Hematopoietic multipotent progenitor cell (in vitro differentiated cells): ENCODE measurements around the gene EIF1B. TPM values are rescaled to one million over a fixed set of nuclear protein-coding genes. Genes with fewer than 3 reads are reported as not detected.

Experiments used
- DNase-seq, 3 donors: peaks; one replicate each; pipeline ENCODE4 v3.0.0-alpha.2; 2011 to 2015; ENCODE audit warnings: low read depth in 2 of 3, low spot score in 2 of 3
- total RNA-seq: library from RNA; depleted of rRNA; stranded (reverse); fragments of >200 nt; gene quantifications from one replicate; pipeline ENCODE4 v1.2.3, GENCODE V29; 2012

The EIF1B gene
- total RNA-seq, 1 donor, result 11.8 TPM

DNA sequence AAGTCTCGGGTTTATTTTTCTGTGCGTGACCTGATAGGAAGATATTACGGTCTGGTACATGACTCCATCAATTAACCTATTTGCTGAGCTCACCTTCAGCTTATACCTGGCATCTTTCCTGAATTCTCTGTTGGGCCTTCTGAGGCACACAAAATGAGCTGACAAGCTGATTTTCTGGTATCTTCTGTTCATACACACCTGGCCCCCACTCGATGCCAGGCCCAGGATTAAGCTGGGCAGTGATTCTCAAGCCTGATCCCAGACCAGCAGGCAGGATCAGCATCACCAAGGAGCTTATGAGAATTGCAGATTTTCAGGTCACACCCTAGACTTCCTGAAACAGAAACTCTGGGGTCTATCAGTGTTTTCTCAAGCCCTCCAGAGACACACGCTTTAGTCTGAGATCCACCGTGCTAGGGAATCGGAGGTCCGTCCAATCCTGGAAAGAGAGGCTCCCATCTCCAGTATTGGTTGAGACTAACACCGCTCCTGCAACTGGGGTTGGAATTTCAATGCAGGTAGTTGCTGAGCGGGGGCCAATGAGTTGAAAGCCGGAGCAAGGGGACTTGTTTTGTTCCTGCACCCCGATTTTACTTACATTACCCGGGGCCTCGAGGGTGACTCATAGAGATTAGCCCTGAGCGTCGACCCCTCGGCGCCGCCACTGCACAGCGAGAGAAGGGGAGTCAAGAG lies 636 bp upstream of the EIF1B start:
- no peak for DNase-seq

DNA sequence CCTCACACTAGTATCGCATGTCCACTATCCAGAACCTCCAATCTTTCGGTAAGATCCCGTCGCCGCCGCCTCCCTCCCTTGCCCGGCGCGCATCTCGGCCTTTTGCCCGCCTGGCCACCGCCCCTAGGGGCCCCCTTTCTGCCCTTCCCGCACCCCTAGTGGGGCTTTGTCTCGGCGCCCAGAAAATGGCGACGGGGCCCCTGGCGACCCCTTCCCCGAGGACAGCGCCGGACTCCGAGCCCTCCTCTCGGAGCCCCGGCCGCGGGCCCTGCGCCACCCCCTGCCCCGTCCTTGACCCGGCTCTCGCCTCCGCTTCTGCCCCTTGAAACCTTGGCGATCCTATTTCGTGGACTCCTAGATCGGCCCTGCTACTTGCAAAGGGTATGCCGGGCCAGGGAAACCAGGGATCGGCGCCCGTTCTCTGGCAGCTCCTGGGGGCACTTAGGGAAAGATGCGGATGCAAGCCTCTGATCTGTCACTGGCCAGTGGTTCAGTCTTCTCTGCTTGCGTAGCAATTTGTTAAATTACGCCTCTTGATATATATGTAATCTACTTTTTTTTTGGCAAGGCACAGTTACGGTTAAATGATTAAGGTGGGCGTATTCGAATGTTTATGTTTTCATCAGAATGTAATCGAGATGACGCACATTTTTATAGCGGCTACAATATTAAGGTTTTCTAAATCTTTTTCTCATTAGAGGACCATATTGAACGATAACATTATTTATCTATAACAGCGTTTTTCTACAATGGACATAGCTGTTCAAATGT lies 603 bp downstream of the EIF1B start:
- DNase-seq, result peak; percentile 13 to 46 (median 19)

- DNase-seq, result no peak
Measured at GRCh38 chr3:40310705-40311104, 1.2 kb downstream of the EIF1B start.

DNA sequence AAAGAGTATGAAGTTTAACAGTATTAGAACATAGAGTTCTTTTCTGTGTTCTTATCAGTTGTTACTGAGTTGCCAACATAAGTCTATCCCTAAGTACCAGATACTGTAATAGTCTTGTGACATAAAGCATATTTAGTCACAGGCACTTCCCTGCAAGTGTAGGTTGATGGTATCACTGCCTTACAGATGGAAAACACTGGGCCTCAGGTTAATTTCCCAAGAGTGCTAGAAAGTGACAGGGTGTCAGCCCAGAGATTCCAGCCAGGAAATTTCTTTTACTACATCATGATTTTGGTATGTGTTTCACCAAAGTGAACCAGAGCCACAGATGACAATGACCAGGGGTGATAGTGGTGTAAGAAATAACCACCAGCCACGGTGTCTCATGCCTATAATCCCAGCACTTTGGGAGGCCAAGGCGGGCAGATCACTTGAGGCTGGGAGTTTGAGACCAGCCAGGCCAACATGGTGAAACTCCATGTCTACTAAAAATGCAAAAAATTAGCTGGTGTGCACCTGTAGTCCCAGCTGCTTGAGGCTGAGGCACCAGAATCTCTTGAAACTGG lies 3.2 kb downstream of the EIF1B start:
- no peak for DNase-seq

DNA sequence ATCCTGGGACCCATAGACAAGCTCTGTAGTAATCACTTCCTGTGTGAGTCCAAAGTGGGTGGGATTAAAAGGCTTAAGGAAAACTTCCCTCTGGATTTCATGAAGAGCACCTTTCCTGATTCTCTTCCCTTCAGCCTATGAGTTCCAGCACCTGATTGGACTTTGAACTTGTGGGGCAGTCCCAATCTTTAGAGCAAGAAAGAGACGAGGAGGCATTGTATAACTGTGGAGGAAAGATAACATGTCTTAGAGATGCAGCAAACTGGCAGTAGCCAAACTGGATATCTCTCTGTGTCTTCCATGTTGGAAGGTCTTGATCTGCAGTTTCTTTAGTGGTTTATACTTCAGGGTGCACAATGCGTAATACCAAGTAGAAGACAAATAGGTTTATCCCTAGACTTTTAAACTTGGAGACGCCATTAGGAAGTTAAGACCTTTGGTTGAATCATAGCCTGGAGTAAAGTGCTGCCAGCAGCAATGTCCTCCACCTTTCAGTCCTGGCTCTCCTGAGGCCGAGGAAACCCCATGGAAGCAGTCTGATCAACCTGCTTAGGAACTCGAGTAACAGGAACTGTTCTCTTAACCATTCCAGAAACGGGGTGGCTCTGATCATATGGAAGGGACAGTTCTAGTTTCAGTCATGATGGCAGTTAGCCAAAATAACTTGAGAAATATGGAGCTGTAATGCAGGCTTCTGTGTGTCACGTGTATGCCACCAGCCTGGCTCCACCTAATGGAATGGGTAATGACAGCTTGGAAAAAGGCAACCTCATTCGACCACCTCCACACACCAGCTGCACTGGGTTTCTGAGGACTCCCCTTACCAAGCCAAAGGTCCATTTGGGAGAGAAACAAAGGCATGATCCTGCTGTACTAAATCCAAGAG lies 4.7 kb downstream of the EIF1B start:
- no peak for DNase-seq

GRCh38 chr3:40317061-40317855 lies 7.8 kb downstream of the EIF1B start:
- peak; percentile 39 to 81 (median 67) for DNase-seq

GRCh38 chr3:40321818-40322217 lies 12.3 kb downstream of the EIF1B start:
- no peak for DNase-seq

- DNase-seq, result no peak
Measured at GRCh38 chr3:40323946-40324345, 14.4 kb downstream of the EIF1B start.

GRCh38 chr3:40324621-40325020 lies 15.1 kb downstream of the EIF1B start:
- no peak for DNase-seq

DNA sequence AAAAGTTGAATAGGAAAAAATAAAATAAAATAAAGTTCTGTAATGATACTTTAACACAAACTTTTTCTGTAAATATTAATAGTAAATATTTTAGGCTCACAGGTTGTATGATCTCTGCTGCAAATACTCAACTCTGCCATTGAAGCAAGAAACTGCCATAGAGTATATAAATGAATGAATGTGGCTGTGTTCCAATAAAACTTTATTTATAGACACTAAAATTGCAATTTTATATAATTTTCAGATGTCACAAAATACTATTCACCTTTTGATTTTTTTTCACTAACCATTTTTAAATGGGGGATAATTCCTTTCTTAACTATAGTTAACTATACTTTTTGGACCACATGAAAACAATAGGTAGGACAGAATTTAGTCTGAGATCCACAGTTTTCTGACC lies 16.0 kb downstream of the EIF1B start:
- no peak for DNase-seq

DNA sequence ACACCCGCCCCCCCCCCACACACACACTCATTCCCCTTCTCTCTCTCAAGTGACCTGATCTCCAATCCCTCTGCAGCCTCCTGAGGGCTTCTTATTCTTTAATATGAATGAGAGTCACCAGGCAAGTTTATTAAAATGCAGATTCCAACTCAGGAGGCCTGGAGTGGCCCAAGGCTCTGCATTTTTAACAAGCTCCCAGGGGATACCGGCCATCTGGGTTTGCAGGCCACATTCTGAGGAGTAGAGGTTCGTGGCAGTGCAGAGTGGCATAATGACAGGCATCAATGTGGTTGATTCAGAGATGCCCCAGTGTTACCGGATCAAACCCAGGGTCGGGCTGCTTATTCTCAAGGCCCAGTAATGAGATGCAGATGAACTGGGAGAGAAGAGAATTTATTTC lies 18.9 kb downstream of the EIF1B start:
- no peak for DNase-seq

DNA sequence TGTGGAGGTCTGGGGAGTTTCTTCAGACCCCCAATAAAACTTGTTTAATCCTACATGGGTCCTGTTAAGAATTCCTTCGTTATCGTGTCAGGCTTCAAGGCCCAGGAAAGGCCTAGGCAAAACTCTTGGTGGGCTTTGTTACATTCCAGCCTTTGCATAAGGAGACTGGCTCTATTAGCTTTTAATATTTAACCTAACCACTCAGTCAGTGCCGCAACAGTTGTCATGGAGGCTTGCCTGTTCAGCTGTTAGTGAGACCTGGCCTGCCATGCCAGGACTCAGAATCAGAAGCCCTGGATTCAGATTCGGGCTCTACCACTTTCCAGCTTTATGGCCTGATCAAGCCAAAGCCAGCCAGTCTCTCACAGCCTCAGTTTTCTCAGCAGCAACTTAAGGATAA lies 19.6 kb downstream of the EIF1B start:
- DNase-seq, result no peak

DNA sequence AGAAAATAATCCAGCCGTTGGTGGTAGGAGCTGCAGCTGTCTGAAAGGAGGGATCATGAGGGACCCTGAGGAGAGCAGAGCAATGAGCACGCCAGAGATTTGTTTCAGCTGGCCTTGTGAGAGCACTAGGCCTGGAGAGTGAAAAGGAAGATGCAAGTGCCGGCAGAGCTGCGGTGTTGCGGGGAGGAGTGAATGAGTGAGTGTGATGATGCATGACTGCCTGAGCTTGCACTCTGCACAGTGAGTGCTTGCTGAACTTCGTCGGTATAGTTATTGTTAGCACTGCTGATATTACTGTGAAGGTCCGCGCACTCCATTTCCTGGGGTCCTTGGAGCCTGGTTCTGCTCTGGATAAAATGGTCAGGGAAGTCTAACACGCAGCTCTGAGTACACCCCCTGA lies 23.2 kb downstream of the EIF1B start:
- no peak for DNase-seq

DNA sequence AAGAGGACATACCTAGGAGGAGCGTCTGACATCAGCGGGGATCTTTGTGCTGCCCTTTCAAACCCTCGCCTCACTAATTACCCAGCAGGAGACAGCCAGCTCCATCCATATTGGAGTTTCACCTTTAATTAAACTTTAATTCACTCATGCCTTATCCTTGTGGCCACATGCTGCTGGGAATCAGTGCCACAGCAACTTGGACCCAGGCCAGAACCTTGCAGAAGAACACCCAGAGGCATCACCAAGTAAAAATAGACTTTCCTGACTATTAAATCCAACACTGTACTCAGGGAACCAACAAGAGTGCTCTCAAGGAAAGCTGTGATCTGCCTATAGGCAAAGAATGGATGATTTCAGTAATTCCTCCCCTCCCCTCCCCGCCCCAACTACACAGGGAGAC lies 23.9 kb downstream of the EIF1B start:
- no peak for DNase-seq

- DNase-seq, result no peak
Measured at GRCh38 chr3:40333852-40334251, 24.3 kb downstream of the EIF1B start.

DNA sequence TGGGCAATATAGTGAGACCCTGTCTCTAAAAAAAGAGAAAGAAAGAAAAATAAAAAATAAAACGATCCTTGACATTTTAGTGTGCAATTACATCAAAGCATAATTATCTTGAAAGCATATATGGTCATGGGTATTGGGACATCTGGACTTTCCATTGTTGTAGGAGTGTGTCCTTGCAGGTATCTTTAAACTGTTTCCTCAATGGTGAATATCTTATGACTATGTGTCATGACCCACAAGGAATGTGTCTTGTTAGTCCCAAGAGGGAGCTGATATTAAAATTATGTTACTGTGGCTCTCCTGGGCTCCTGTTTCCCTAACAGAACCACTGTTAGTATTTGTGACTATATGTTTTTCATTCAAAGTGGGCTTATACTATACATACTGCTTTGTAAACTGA lies 26.6 kb downstream of the EIF1B start:
- no peak for DNase-seq

- no peak for DNase-seq
Measured at GRCh38 chr3:40336511-40337135, 27.1 kb downstream of the EIF1B start.

DNA sequence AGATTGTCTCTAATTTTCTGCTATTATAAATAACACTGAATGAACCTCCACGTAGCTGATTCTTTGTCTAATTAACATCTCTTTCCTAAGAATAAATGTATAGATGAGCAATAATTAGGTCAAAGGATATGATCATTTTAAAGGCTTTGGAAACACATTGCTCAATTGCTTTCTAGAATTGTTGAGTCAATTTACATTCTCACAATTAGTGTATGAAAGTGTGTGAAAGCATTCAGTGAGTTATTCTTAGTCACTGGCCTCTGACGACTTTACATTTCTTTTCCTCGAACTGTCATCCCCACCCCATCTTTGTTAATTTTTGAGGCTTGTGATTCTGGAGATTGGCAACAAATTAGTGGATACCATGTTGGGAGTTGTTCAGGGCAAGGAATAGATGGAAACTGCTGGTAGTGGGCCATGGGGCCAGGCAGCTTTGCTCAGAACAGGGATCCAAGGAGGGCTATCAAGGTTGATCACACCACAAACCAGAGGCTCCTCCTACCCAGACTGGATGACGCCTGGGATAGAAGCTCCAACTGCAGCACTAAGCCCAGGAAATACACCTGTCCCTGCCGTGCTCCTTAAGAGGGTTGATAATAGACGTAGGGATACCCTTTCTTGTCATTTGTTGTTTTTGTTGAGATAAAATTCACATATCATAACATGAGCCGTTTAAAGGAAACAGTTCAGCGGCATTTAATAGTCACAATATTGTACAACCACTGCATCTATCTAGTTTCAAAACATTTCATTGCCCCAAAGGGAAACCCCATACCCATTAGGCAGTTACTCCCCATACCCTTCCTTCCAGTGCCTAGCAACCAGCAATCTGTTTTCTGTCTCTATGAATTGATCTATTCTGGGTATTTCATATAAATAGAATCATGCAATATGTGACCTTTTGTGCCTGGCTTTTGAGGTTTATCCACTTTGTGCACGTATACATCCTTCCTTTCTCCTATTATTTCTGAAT lies 27.9 kb downstream of the EIF1B start:
- DNase-seq, result no peak

DNA sequence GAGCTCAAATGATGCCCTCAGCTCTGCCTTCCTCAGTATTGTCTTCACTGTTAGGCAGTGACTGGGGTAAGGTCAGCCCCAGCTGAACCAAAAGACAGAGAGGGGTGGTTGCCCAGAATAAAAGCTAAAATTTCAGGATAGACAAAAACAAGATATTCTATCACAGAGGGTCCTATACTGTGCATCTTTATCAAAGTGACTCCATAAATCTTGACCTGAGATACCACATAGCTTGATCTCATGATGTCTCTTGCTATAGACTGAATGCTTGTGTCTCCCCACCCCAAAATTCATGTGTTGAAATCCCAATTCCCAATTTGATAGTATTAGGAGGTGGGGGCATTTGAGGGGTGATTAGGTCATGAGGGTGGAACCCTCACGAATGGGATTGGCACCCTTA lies 30.4 kb downstream of the EIF1B start:
- DNase-seq, result no peak
